IPS DF 4.7 (cell line): ENCODE data around the gene EFEMP2.

Source experiments
- DNase-seq: peaks from one replicate; pipeline ENCODE4 v3.0.0-alpha.2; 2013; ENCODE audit warnings: low spot score; ENCODE audit errors: extremely low read depth

Gene EFEMP2

DNA sequence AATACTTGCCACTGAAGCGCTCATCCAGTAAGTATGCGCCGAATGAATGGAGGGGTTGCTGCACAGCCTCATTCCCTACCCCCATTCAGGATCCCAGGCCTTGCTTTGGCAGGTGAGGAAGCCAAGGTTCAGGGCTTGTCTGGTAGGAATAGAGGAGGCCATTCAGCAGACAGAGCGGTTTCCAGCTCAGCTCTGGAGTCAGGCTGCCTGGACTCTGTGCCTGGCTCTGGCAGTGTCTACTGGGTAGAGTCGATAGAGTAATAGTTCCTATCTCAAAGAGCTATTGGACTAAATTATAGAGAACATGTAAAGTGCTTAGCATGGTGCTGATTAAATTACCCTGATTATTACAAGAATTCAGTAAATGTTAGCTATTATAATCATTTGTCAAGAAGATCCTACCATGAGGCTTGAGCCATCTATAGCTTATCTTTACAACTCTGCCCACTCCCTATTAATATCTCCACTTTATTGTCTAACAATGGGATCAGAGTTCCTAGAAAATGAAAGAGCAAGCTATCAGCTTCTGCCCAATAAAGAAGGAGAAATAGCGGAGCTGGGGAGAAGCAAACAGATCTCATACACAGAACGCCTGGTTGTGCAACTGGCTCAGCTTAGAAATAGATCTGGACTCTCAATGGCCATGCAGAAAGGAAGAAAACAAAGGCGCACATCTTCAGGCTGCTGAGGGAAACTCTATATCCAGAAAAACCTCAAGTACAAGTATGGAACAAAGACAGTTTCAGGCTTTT is 45.4 kb downstream of the EFEMP2 start:
- DNase-seq = no peak

DNA sequence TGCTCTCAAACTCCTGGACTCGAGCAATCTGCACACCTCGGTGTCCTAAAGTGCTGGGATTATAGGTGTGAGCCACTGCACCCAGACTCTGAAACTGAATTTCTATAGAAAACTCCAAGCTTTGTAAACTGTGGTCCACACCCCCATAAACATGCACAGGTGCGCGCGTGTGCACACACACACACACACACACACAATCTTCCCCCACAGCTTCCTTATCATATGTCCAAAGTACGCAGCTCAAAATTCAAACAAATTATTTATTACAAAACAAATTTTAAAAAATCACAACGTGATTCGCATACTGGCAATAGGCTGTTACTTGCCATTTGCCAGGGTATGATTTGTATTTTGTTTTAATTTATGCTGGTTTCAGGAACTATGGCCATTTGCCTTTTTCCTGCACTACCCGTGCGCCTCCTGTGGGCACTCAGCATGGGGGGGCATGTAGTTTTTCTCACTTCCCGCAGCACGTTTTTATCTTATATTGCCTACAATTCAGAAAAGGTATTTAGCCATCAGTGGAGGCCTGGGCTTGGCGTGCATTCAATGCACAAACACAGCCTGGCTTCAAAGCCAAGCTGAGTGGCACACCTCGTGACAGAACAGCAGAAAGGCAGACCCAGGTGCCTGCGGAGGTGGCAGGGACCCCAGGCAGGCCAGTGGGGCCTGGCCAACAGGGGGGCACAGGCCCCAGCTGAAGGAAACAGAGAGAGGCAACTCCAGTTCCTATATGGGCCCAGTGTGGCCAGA is 49.6 kb downstream of the EFEMP2 start:
- DNase-seq = no peak

DNA sequence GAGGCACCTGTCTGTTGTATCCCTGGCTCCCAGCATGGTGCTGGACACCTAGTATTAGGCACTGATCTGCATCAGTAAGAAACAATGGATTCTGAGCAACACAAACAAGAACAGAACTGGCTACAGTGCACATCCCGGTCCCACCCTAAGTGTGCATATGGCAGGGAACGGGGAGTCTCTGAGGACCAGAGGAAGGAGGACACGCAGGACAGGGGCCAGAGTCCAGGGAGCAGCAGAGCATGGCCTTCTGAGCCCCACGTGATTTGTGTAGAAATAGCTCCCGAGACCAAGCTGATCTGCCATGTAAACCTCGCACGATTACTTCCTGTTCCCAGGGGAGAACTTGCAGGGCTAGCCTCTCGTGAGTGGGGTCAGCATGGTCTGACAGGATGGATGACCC is 51.5 kb downstream of the EFEMP2 start:
- no peak for DNase-seq

DNA sequence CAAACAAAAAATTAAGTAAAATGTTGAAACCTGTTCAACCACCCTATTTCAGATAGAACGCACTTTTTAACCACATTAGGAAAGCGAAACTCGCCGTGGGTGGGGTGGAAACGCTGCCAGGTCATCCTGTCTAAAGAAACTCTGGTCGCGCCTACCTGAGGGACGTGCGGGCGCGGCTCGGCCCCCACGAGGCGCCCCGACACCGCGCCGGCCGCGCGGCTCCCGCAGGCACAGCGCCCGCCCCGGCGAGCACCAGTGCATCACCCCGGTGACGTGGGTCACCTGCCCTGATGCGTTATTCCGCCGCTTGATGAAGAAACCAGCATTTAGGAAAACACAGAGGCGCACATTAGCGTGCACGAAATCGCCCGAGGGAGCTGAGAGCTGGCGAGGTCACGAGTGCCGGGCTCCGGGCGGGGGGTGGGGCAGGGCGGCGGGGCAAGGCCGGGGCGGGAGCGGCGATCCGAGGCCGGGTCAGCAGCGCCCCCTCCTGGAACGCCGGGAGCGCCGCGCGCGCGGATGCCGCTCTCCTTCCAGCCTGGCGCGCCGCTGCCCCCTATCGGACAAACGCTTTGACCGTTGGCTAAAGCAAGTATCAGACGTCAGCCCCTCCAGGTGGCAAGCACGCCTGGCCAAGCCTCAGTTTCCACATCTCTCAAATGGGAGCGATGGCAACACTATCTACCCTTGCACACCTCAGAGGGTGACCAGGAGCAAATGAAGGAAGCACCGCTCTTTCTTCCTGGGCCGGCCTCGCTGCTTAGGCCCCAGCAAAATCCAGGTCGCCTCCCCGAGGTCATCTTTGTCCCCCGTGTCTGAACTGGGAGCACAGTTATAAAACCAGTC is 54.5 kb downstream of the EFEMP2 start:
- DNase-seq = no peak

DNA sequence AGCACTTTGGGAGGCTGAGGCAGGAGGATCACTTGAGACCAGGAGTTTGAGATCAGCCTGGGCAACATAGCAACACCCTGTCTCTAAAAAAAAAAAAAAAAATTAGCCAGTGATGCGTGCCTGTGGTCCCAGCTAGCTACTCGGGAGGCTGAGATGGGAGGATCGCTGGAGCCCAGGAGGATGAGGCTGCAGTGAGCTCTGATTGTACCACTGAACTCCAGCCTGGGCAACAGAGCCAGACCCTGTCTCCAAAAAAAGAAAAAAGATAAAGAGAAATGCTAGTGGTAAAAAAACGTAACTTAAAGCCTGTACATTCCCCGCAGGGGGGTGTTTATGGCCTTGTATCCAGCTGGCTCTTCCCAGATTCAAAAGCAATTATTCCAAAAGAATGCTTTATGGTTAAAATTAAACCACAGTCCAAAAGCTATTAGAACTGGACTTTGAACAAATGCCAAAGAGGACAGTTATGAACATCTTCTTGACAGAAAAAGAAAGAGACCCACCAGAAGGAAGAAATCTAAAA is 55.2 kb downstream of the EFEMP2 start:
- DNase-seq = no peak

DNA sequence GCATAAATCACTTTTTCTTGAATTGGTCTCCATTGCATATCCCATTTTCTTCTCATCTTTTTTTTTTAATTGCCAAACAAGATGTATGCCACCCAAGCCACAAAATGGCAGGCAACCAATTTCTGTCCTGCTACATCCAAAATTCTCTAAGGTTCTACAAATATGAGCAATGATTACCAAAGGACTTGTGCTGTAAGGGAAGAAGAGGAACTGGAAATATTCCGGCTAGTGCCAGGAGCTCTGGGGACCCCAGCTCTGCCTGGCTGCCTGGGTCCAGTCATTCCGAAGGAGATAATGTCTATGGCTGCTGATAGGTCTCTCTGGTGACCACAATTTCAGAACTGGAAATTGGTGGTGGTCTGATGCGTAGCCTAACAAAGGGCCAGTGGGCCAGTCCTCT is 55.9 kb downstream of the EFEMP2 start:
- no peak for DNase-seq
